HG03432 (cell line): Measurements from ENCODE around the gene MYADML2.

ENCODE experiments used
- ATAC-seq: cut with Tn5 transposase; IDR thresholded peaks from one replicate; pipeline ENCODE4 v1.9.1; 2021; ENCODE audit warnings: mild to moderate bottlenecking, moderate library complexity; ENCODE audit not compliant: unreplicated experiment

MYADML2 gene

GRCh38 chr17:81912441-81913309 is 34.4 kb downstream of the MYADML2 start:
- ATAC-seq, result no peak

- ATAC-seq, result no peak
Measured at GRCh38 chr17:81911969-81912368, 35.1 kb downstream of the MYADML2 start.

- peak; percentile 72 for ATAC-seq
Measured at GRCh38 chr17:81911277-81911961, 35.6 kb downstream of the MYADML2 start, which contains the start of gene PCYT2. TSS of gene PCYT2 (minus strand) at chr17:81911399. CDS start at chr17:81911355, 44 bp downstream.

GRCh38 chr17:81910840-81911276 is 36.2 kb downstream of the MYADML2 start:
- peak; percentile 39 for ATAC-seq

- ATAC-seq, result no peak
Measured at GRCh38 chr17:81909966-81910839, 36.8 kb downstream of the MYADML2 start.

GRCh38 chr17:81909231-81909630 is 37.8 kb downstream of the MYADML2 start:
- no peak for ATAC-seq

- ATAC-seq, result no peak
Measured at GRCh38 chr17:81908793-81909192, 38.2 kb downstream of the MYADML2 start.

- no peak for ATAC-seq
Measured at GRCh38 chr17:81907219-81908145, 39.6 kb downstream of the MYADML2 start.

- no peak for ATAC-seq
Measured at GRCh38 chr17:81906476-81907218, 40.4 kb downstream of the MYADML2 start.

- ATAC-seq, result no peak
Measured at GRCh38 chr17:81905993-81906392, 41.0 kb downstream of the MYADML2 start.

- no peak for ATAC-seq
Measured at GRCh38 chr17:81905424-81905875, 41.6 kb downstream of the MYADML2 start.

- no peak for ATAC-seq
Measured at GRCh38 chr17:81904600-81905423, 42.2 kb downstream of the MYADML2 start.

- ATAC-seq, result no peak
Measured at GRCh38 chr17:81903896-81904599, 43.0 kb downstream of the MYADML2 start.

- ATAC-seq, result no peak
Measured at GRCh38 chr17:81903415-81903831, 43.6 kb downstream of the MYADML2 start.

- ATAC-seq, result no peak
Measured at GRCh38 chr17:81902653-81903414, 44.2 kb downstream of the MYADML2 start.

- ATAC-seq, result no peak
Measured at GRCh38 chr17:81902023-81902652, 44.9 kb downstream of the MYADML2 start, which contains the start of gene NPB. TSS of gene NPB (plus strand) at chr17:81902238. CDS start at chr17:81902278, 40 bp downstream.
